HG03103 (cell line): ENCODE data around the gene SFI1.

ENCODE experiments used
- ATAC-seq: cut with Tn5 transposase; IDR thresholded peaks from one replicate; pipeline ENCODE4 v1.9.1; 2021; ENCODE audit warnings: low read depth; ENCODE audit not compliant: unreplicated experiment

SFI1 gene

GRCh38 chr22:31628969-31629708 lies 132.8 kb downstream of the SFI1 start:
- no peak for ATAC-seq

DNA sequence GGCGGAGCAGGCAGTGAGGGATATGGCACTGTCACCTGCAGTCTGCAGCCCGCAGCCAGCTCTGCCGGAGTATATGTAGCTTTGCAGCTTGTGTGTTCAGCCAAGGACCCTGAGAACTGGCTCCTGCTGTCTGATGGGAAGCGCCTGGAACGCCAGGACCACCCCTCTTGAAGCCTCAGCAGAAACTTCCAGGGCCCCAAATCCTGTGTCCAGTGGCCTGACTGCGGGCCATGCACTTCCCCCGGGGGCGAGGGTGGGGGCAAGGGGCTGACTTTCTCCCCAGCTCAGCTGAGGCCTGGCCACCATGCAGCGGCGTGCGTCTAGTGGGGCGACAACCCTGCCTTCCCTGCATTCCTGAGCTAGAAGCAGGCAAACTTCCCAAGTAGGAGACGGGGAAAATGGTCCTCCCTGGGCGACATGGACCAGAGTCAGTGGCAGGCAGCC lies 133.4 kb downstream of the SFI1 start:
- no peak for ATAC-seq

DNA sequence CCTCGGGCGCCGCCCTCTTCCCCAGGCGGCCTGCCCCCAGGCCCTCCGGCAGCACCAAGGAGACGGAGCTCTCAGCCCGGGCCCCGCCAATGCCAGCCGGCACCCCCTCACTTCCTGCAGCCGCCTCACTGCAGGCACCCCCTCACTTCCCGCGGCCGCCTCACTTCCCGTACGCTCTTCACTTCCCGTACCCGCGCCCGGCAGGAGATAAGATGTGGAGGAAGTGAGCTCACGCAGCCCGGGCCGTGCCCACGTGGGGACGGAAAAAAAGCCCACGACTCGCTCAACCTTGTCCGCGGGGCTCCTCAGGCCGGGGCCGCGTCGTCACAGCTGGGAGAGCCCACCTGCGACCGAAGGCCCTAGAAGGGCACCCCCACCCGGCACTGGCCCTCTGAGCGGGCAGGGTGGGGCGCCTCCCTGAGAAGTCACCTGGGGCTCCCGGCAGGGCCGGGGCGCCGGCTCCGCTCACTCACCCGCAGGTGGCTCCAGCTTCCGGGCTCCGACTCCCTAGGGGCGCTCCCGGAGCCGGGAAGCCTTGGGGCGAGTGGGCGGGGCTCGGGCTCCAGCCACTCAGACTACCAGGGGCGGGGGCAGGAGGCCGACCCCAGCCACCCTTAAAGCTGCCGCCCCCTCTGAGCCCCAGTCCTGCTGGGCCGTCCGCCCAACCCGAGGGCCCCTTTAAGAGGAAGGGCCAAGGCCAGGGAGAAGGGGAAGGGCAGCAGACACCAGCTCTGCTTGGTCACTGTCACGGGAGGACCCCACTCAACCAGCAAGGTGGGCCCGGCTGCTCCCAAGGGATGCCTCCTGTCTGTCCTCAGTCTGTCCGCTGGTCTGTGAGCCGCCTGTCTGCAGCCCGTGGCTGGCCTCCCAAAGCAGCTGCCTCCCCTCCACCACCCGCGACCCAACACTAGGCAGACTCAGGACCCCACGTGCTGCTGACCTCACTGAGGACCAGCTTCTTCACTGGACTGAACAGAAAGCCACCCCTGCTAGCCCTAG lies 134.3 kb downstream of the SFI1 start:
- ATAC-seq: no peak

DNA sequence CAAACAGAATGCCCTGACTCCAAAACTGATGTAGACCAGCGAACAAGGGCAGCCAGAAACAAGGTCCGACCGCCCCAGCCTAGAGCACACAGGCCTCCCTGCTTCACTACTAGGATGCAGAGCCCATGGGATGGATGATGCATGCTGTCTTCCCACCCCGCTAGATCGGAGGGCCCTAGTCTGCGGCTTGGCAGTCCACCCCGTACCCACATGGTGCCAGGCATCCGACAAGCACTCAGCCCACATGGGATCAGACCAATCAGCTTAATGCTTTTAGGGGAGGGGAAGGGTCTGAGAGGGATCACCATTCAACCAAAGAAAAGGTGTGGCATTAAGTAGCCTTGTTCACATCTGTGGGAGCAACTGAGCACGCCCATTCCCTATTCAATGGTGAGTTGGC lies 135.1 kb downstream of the SFI1 start:
- no peak for ATAC-seq

GRCh38 chr22:31635638-31636306 lies 139.4 kb downstream of the SFI1 start:
- ATAC-seq: no peak

- no peak for ATAC-seq
Measured at GRCh38 chr22:31637447-31637890, 141.1 kb downstream of the SFI1 start.

DNA sequence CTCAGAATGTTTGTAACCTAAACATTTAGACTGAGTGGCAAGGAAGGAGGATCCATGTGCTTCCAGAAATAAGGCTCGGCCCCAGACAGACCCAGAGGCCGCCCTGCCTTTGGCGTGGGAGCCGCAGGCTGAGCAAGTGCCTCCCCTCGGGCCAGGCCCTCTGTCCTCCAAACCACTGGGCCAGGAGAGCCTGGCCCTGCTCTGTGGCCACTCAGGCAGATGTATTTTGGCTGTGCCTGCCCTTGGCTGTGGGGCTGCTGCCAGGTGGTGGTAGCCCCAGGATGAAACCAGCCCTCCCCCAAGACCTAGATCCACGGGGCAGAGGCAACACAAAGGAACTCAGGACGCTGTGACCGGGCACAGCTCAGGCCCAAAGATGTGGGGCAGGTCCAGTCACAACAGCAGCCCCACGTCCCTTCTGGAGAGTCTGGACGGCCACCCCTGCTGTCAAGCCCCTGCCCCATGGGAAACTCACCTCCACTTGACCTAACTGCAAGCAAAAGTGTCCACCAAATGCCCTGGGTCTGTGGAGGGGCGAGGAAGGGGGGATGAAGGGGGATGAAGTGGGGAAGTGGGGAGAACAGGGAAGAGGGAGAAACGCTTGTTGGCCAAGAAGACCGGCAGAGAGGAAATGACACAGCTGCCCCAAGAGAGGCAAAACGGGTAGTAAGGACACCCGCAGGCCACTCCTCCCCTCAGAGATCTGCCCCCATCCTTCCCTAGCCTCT lies 141.7 kb downstream of the SFI1 start:
- no peak for ATAC-seq

GRCh38 chr22:31639436-31640039 lies 143.2 kb downstream of the SFI1 start:
- ATAC-seq: no peak

DNA sequence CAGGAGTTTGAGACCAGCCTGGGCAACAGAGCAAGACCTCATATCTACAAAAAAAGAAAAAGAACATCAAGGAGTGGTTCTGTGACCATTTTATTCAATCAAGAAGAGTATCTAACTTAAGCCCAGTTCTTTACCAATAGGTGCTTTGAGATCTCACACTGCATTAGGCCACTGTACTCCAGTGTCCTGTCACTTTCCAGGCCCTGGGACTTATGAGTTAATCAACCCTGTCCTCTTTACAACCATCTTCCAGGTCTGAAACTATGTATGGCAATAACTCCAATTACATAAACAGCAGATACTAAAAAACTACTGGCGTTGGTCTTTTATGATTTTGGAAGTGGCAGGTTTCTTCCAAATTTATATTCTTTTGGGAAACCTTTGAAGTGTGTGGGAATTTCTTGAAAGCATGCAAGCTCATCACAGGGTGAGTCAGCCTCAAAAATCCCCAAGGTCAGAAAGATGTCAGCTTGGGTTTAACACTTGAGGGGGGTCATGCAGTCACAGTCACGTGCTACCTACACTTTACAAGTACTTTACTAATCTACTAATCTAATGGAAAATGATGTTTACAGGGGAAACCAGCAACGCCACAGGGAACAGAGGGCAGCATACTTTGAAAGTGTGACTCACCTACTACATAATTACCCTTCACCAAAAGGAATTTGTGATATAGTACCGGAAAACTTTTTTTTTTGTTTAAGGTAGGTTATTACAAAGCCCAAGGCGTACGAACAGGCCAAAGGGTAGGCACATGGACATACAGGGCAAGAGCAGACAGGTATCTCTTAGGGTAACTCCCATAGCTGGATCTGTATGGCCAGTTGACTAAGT lies 150.1 kb downstream of the SFI1 start:
- ATAC-seq: no peak

GRCh38 chr22:31647066-31647465 lies 150.7 kb downstream of the SFI1 start:
- no peak for ATAC-seq

DNA sequence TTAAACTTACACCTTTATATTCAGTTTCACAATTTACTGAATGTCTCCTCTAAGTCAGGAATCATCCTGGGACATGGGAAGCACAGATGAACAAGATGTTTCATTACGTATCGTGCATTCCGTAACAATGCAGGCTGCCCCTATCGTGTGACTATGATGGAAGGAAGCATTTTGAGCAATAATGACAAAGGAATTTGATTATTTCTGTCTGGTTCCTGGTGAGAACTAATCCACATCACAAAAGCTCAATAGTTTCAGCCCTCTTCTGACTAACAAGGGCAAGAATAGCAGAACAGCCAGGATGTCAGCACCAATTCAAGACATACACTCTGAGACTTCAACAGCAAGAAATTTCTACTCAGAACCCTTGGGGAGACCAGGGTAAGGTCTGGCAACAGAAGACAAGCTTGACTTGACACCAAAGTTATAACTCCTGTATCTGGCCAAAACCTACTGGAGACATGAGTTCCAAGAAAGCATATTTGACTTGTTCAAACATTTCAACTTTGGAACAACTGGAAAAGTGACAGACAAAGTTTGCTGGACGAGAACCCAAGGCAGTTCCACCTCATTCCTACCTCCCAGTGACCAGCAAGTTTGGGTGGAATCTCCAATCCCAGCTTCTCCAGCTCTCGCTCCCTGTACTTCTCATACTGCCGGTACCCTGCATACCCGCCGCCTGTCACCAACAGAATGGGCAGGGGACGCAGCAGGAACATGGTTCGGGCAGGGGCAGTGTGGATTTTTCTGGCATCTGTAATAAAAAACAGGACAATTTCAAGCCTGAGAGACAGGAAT lies 151.4 kb downstream of the SFI1 start:
- no peak for ATAC-seq

DNA sequence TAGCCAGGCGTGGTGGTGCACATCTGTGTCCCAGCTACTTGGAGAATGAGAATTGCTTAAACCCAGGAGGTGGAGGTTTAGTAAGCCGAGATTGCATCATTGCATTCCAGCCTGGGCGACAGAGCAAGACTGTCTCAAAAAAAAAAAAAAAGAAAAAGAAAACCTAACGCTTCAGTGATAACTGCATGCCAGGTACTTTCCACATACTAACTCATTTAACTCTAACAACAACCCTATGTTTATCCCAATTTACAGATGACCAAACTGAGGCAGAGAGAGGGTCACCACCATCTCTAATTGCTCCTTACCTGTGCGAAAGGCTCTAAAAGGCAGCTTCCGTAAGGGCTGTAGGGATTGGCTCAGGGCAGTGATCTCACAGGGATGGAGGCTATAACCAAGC lies 154.1 kb downstream of the SFI1 start:
- no peak for ATAC-seq

- no peak for ATAC-seq
Measured at GRCh38 chr22:31651664-31652063, 155.3 kb downstream of the SFI1 start.

DNA sequence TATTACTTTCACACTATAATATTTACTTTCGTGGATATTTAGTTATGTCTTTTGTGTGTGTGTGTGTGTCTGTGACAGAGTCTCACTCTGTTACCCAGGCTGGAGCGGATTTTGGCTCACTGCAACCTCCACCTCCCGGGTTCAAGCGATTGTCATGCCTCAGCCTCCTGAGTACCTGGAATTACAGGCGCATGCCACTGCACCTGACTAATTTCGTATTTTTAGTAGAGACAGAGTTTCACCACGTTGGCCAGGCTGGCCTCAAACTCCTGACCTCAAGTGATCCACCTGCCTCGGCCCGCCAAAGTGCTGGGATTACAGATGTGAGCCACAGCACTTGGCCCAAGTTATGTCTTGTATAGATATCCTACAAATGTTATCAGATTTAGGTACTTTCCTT lies 155.8 kb downstream of the SFI1 start:
- ATAC-seq: no peak

GRCh38 chr22:31652911-31653684 lies 156.8 kb downstream of the SFI1 start:
- ATAC-seq: no peak

DNA sequence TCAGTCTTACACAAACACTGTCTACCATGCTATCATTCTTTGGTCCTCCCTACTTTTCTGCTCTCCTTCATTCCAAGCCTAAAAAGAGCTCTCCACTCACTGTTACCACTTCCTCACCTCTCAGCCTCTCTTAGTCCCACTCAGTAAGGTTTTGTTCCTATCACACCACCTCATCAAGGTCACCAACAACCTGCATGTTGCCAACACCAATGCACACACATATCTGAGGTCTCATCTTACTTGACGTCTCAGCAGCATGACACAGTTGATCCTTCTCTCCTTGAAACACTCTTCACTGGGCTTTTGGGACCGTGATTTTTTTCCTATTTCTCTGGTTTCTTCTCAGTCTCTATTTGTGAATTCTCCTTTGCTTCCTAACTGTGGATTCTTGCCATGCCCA lies 157.6 kb downstream of the SFI1 start:
- no peak for ATAC-seq

GRCh38 chr22:31654408-31654807 lies 158.1 kb downstream of the SFI1 start:
- ATAC-seq: no peak

DNA sequence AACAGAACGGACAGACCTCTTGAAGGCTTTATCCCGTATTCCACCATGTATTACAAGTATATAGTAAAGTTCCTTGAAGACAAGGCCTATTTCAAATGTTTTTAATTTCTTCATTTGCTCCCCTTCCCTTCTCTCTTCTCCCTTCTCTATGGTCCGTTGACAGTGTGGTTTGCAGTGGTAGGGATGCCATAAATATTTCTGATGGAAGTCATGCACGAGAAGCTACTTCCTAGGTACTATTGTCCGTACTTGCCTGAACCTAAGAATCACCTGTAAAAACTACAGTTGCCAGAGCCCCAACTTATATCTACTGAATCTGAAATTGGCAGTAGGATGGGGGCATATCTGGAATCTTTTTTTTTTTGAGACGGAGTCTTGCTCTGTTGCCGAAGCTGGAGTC lies 162.9 kb downstream of the SFI1 start:
- ATAC-seq: no peak
